ENCODE data around the gene ANKRD33B. TPM values are rescaled to one million over a fixed set of nuclear protein-coding genes. Genes with fewer than 3 reads are reported as not detected.

ANKRD33B gene
- total and polyA plus RNA-seq, 7 experiments from 2014 or later, result 0.20 to 10.1 (median 0.75) TPM; not detected in 1

DNA sequence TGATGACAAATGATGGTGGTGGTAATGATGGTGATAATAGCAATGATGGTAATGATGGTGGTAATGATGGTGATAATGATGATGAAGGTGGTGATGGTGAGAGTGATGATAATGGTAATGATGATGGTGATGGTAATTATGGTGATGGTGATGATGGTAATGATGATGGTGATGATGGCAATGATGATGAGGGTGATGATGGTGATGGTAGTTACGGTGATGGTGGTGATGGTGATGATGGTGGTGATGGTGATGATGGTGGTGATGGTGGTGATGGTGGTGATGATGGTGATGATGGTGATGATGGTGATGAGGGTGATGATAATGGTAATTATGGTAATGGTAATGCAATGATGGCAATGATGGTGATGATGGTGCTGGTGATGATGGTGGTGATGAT is 106.1 kb downstream of the ANKRD33B start:
- Histone ChIP-seq H3K4me3 (ENCODE audit: low read length) (no peak overlapping the region), H3K27ac (ENCODE audit: low read depth, low read length) (no peak overlapping the region), H3K27me3 (ENCODE audit: control insufficient read depth in 2 of 2, insufficient read depth in 2 of 2, low read length in 2 of 2) (no peaks in the 10 kb centered on the region), H3K4me1 (ENCODE audit: control insufficient read depth in 2 of 2, insufficient read depth in 2 of 2, low read length in 2 of 2) (no peaks in the 10 kb centered on the region), H3K36me3 (ENCODE audit: control insufficient read depth in 2 of 3, insufficient read depth in 3 of 3, low read length in 3 of 3) (no peaks in the 10 kb centered on the region), H3K9me3 (ENCODE audit: control insufficient read depth in 2 of 3, low read length in 3 of 3) (no peaks in the 10 kb centered on the region)
- Mint-ChIP-seq H3K27me3 (peaks cover 0 to 9% (median 0%) of the 10 kb centered on the region in 5 donors), H3K36me3 (no peaks in the 10 kb centered on the region), H3K9me3 (peaks cover 0 to 4% (median 0%) of the 10 kb centered on the region in 11 donors), H3K27ac (no peak overlapping the region), H3K4me1 (peaks cover 0 to 2% (median 0%) of the 10 kb centered on the region in 7 donors), H3K4me3 (no peak overlapping the region)
- CTCF ChIA-PET, result no interaction called here
- DNase-seq (no peak), ATAC-seq (no peak)
- intact Hi-C loops (cut with micrococcal nuclease), result no loop called here
- POLR2A ChIA-PET, result no interaction called here

- H3K4me3 Mint-ChIP-seq, result no peak overlapping the region
- H3K4me1 ChIP-seq (ENCODE audit: control insufficient read depth in 2 of 2, insufficient read depth in 2 of 2, low read length in 2 of 2), result no peaks in the 10 kb centered on the region
- ChIA-PET POLR2A (interaction anchor here (0.6 to 0.7 kb wide), 2 partner anchors 37 to 122 kb away, joined by 3 to 4 read pairs; no protein-coding TSS in a partner anchor), CTCF (no interaction called here)
- H3K27ac ChIP-seq (ENCODE audit: low read depth, low read length), result no peak overlapping the region
- H3K9me3 Mint-ChIP-seq, result peaks cover 0 to 10% (median 0%) of the 10 kb centered on the region in 11 donors
- intact Hi-C loops (cut with micrococcal nuclease), result no loop called here
- H3K27me3 Mint-ChIP-seq, result peaks cover 0 to 9% (median 0%) of the 10 kb centered on the region in 5 donors
- no peaks in the 10 kb centered on the region for H3K36me3 Mint-ChIP-seq
- peaks cover 0 to 2% (median 0%) of the 10 kb centered on the region in 7 donors for H3K4me1 Mint-ChIP-seq
- no peak for DNase-seq
- no peaks in the 10 kb centered on the region for H3K36me3 ChIP-seq (ENCODE audit: control insufficient read depth in 2 of 3, insufficient read depth in 3 of 3, low read length in 3 of 3)
- no peaks in the 10 kb centered on the region for H3K27me3 ChIP-seq (ENCODE audit: control insufficient read depth in 2 of 2, insufficient read depth in 2 of 2, low read length in 2 of 2)
- no peaks in the 10 kb centered on the region for H3K9me3 ChIP-seq (ENCODE audit: control insufficient read depth in 2 of 3, low read length in 3 of 3)
- no peak overlapping the region for H3K4me3 ChIP-seq (ENCODE audit: low read length)
- no peak overlapping the region for H3K27ac Mint-ChIP-seq
- no peak for ATAC-seq
Observed at GRCh38 chr5:10671041-10672008, 107.5 kb downstream of the ANKRD33B start.

GRCh38 chr5:10672146-10673016 is 108.5 kb downstream of the ANKRD33B start:
- Histone ChIP-seq H3K9me3 (ENCODE audit: control insufficient read depth in 2 of 3, low read length in 3 of 3) (peaks cover 0 to 3% (median 0%) of the 10 kb centered on the region in 3 experiments), H3K27ac (ENCODE audit: low read depth, low read length) (no peak overlapping the region), H3K4me1 (ENCODE audit: control insufficient read depth in 2 of 2, insufficient read depth in 2 of 2, low read length in 2 of 2) (no peaks in the 10 kb centered on the region), H3K4me3 (ENCODE audit: low read length) (no peak overlapping the region), H3K27me3 (ENCODE audit: control insufficient read depth in 2 of 2, insufficient read depth in 2 of 2, low read length in 2 of 2) (no peaks in the 10 kb centered on the region), H3K36me3 (ENCODE audit: control insufficient read depth in 2 of 3, insufficient read depth in 3 of 3, low read length in 3 of 3) (no peaks in the 10 kb centered on the region)
- ATAC-seq (no peak), DNase-seq (no peak)
- H3K4me1 Mint-ChIP-seq, result peaks cover 0 to 2% (median 0%) of the 10 kb centered on the region in 7 donors
- ChIA-PET CTCF (no interaction called here), POLR2A (no interaction called here)
- no peak overlapping the region for H3K27ac Mint-ChIP-seq
- no peak overlapping the region for H3K4me3 Mint-ChIP-seq
- peaks cover 0 to 10% (median 5%) of the 10 kb centered on the region in 5 donors for H3K36me3 Mint-ChIP-seq
- intact Hi-C loops (cut with micrococcal nuclease), result no loop called here
- peaks cover 0 to 9% (median 0%) of the 10 kb centered on the region in 5 donors for H3K27me3 Mint-ChIP-seq
- H3K9me3 Mint-ChIP-seq, result peaks cover 0 to 16% (median 4%) of the 10 kb centered on the region in 11 donors

DNA sequence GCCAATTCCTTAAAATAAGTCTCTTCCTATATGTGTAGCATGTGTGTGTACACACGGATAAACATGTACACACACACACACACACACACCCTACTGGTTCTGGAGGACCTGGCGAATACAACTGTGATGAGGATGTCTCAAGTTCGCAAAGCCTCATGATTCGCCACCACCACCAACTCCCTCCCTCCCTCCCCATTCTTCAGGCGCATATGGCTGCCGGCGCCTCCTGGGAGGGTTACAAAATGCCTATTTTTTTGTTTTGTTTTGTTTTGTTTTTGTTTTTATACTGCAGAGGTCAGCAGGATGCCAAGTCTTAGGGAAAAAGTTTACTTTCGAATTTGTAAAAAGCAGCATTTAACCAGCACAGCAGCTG is 109.1 kb downstream of the ANKRD33B start:
- Mint-ChIP-seq H3K36me3 (peaks cover 6 to 16% (median 11%) of the 10 kb centered on the region in 5 donors), H3K9me3 (peaks cover 1 to 19% (median 10%) of the 10 kb centered on the region in 11 donors), H3K4me3 (no peak overlapping the region), H3K4me1 (peaks cover 0 to 2% (median 0%) of the 10 kb centered on the region in 7 donors), H3K27me3 (peaks cover 0 to 9% (median 0%) of the 10 kb centered on the region in 5 donors), H3K27ac (no peak overlapping the region)
- Histone ChIP-seq H3K36me3 (ENCODE audit: control insufficient read depth in 2 of 3, insufficient read depth in 3 of 3, low read length in 3 of 3) (peaks cover 0 to 4% (median 0%) of the 10 kb centered on the region in 3 experiments), H3K9me3 (ENCODE audit: control insufficient read depth in 2 of 3, low read length in 3 of 3) (peaks cover 0 to 6% (median 0%) of the 10 kb centered on the region in 3 experiments), H3K4me3 (ENCODE audit: low read length) (no peak overlapping the region), H3K4me1 (ENCODE audit: control insufficient read depth in 2 of 2, insufficient read depth in 2 of 2, low read length in 2 of 2) (no peaks in the 10 kb centered on the region), H3K27me3 (ENCODE audit: control insufficient read depth in 2 of 2, insufficient read depth in 2 of 2, low read length in 2 of 2) (no peaks in the 10 kb centered on the region), H3K27ac (ENCODE audit: low read depth, low read length) (no peak overlapping the region)
- intact Hi-C loops (cut with micrococcal nuclease), result no loop called here
- DNase-seq (no peak), ATAC-seq (no peak)
- CTCF ChIA-PET, result no interaction called here
- POLR2A ChIA-PET, result no interaction called here

DNA sequence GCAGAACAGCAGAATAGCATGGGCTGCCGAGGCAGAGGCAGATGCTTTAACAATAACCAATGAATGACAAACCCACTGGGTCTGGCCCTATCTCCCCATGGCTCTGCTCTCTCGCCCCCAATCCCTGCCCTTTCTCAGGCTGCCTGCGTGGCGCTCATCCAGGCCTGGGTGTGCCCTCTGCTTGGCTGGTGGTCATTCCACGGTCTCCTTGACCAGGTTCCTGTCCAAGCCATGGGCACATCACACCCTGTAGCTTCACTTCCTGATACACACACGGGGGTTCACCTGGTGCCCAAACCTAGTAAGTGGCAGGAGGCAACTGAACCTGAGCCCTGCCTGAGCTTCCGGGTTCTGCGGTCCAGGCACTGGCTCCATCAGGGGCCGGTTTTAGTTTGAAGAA is 109.5 kb downstream of the ANKRD33B start:
- ATAC-seq, result no peak
- CTCF ChIA-PET, result no interaction called here

GRCh38 chr5:10674096-10674495 is 110.2 kb downstream of the ANKRD33B start:
- Mint-ChIP-seq H3K4me1 (peaks cover 0 to 2% (median 0%) of the 10 kb centered on the region in 7 donors), H3K36me3 (peaks cover 7 to 23% (median 17%) of the 10 kb centered on the region in 5 donors), H3K9me3 (peaks cover 1 to 19% (median 10%) of the 10 kb centered on the region in 11 donors), H3K27ac (no peak overlapping the region), H3K27me3 (peaks cover 0 to 9% (median 0%) of the 10 kb centered on the region in 5 donors), H3K4me3 (no peak overlapping the region)
- DNase-seq (no peak), ATAC-seq (no peak)
- H3K27me3 ChIP-seq (ENCODE audit: control insufficient read depth in 2 of 2, insufficient read depth in 2 of 2, low read length in 2 of 2), result no peaks in the 10 kb centered on the region
- H3K36me3 ChIP-seq (ENCODE audit: control insufficient read depth in 2 of 3, insufficient read depth in 3 of 3, low read length in 3 of 3), result peaks cover 0 to 15% (median 0%) of the 10 kb centered on the region in 3 experiments
- intact Hi-C loops (cut with micrococcal nuclease), result no loop called here
- POLR2A ChIA-PET, result no interaction called here
- CTCF ChIA-PET, result no interaction called here
- no peak overlapping the region for H3K4me3 ChIP-seq (ENCODE audit: low read length)
- H3K4me1 ChIP-seq (ENCODE audit: control insufficient read depth in 2 of 2, insufficient read depth in 2 of 2, low read length in 2 of 2), result no peaks in the 10 kb centered on the region
- no peak overlapping the region for H3K27ac ChIP-seq (ENCODE audit: low read depth, low read length)
- peaks cover 0 to 6% (median 0%) of the 10 kb centered on the region in 3 experiments for H3K9me3 ChIP-seq (ENCODE audit: control insufficient read depth in 2 of 3, low read length in 3 of 3)

More for the DNA sequence above, 109.5 kb downstream of the ANKRD33B start:
- Histone ChIP-seq H3K9me3 (ENCODE audit: control insufficient read depth in 2 of 3, low read length in 3 of 3) (peaks cover 0 to 6% (median 0%) of the 10 kb centered on the region in 3 experiments), H3K27ac (ENCODE audit: low read depth, low read length) (no peak overlapping the region), H3K36me3 (ENCODE audit: control insufficient read depth in 2 of 3, insufficient read depth in 3 of 3, low read length in 3 of 3) (peaks cover 0 to 8% (median 0%) of the 10 kb centered on the region in 3 experiments), H3K4me1 (ENCODE audit: control insufficient read depth in 2 of 2, insufficient read depth in 2 of 2, low read length in 2 of 2) (no peaks in the 10 kb centered on the region), H3K27me3 (ENCODE audit: control insufficient read depth in 2 of 2, insufficient read depth in 2 of 2, low read length in 2 of 2) (no peaks in the 10 kb centered on the region), H3K4me3 (ENCODE audit: low read length) (no peak overlapping the region)
- POLR2A ChIA-PET, result no interaction called here
- no peak for DNase-seq
- Mint-ChIP-seq H3K36me3 (peaks cover 7 to 17% (median 13%) of the 10 kb centered on the region in 5 donors), H3K27me3 (peaks cover 0 to 9% (median 0%) of the 10 kb centered on the region in 5 donors), H3K27ac (no peak overlapping the region), H3K9me3 (peaks cover 1 to 19% (median 10%) of the 10 kb centered on the region in 11 donors), H3K4me1 (peaks cover 0 to 2% (median 0%) of the 10 kb centered on the region in 7 donors), H3K4me3 (no peak overlapping the region)
- intact Hi-C loops (cut with micrococcal nuclease), result no loop called here

Measured in naive thymus-derived CD4-positive, alpha-beta T cell (primary cell).